ENCODE measurements around the gene PTN.
"Not testable (repeated sequence)": the region's sequence is repeated elsewhere in the genome, so short reads cannot be mapped to it uniquely, and the experiment has no call there.

PTN gene

GRCh38 chr7:137268001-137268865, 75.3 kb downstream of the PTN start:
- DNase-seq (ENCODE audit: low spot score), result not testable (repeated sequence)

GRCh38 chr7:137266764-137267163, 76.8 kb downstream of the PTN start:
- no peak for DNase-seq (ENCODE audit: low spot score)

- not testable (repeated sequence) for DNase-seq (ENCODE audit: low spot score)
These were observed 78.1 kb downstream of the PTN start for GRCh38 chr7:137265480-137265879.

- DNase-seq (ENCODE audit: low spot score), result no peak
These were observed 80.9 kb downstream of the PTN start for GRCh38 chr7:137262599-137262998.

- no peak for DNase-seq (ENCODE audit: low spot score)
These were observed 85.0 kb downstream of the PTN start for GRCh38 chr7:137258552-137258951.

DNA sequence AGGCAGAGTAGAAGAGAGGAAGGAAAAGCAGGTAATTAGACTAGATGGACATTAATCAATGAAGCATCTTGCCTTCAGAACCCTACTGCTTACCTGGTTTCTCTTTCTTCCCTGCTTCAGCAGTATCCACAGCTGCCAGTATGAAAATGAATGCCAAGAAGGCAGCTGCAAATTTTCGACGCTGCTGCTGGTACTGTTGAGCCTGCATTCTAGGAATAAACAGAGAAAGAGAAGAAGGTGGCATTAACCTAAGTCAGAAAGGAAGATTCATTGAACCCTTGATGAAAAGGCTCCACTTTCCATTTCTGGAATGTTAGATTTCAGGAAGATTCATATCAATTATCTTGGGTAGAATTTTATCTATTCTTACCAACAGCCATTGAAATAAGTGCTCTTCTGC, 88.8 kb downstream of the PTN start:
- DNase-seq (ENCODE audit: low spot score), result no peak

- DNase-seq (ENCODE audit: low spot score), result no peak
These were observed 97.6 kb downstream of the PTN start for GRCh38 chr7:137245890-137246289.

- DNase-seq (ENCODE audit: low spot score), result no peak
These were observed 98.3 kb downstream of the PTN start for GRCh38 chr7:137245186-137245585.

- DNase-seq (ENCODE audit: low spot score), result no peak
These were observed 99.8 kb downstream of the PTN start for GRCh38 chr7:137243741-137244140.

GRCh38 chr7:137242616-137243015, 100.9 kb downstream of the PTN start:
- no peak for DNase-seq (ENCODE audit: low spot score)

DNA sequence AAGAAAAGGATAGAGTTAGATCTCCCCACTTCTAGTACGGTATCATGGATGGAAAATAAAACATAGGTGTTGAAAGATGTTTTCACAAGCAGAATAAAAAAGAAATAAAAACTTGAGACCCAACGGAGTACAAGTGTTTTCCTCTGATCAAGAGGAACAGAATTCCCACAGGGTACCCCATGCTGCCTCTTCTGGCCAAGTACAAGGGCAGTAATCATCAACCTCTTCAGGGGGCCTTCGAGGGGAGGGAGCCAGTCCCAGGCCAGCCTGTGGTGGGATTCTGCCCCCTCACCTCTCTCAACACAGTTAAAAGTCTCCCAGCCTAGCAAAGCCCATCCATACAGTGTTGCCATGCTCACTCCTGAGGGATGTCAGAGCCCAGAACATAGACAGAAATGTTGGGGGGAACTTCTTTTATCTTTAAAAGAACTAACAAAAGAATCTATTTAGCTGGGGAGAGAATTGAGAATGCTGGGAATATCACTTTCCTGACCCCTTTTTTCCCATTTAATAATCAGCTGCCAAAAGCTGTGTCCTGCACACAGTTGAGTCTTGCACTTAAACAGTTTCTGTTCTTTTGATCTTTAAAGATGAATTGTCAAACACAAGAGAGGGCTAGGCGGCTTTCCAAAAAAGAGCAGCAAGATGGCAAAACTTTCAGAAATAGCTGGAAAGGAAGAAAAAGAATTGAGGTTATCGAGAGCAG, 101.7 kb downstream of the PTN start:
- no peak for DNase-seq (ENCODE audit: low spot score)

- DNase-seq (ENCODE audit: low spot score), result not testable (repeated sequence)
These were observed 104.3 kb downstream of the PTN start for GRCh38 chr7:137239186-137239585.

DNA sequence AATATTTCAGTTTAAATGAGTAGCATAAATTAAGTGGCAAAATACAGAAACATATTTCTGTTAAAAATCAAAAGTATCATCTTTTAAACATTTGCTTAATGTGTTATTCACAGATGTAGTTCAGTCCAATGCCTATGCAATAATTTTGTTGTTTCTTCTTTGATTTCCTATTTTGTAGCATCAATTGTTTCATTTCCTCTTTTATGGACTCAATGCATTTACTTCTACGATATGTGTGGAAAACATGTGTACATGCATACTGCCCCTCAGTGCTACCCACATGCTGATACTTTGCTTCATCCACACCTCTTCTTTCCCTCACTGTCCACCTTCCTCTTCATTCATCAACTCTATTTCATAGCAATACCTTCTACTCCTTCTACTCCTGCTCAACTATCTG, 108.1 kb downstream of the PTN start:
- no peak for DNase-seq (ENCODE audit: low spot score)

DNA sequence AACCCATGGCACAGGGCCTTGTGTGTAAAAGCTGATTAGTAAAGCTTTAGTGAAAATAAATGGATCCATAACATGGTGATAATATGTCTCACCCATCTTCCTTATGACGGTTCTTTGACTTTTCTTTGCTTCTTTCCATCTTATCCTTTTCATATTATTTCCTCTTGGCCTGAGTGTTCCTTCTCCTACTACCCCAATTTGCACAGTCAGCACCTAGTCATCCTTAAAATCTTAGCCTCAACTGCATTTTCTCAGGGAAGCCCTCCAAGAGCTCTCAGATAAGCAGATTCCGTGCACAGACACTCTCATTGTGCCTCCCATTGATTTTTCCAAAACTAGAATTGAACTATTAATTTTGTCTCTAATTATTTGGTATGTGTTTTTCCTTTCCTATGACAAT, 112.4 kb downstream of the PTN start:
- no peak for DNase-seq (ENCODE audit: low spot score)

GRCh38 chr7:137221467-137221866, 122.1 kb downstream of the PTN start:
- DNase-seq (ENCODE audit: low spot score), result no peak

GRCh38 chr7:137213744-137214143, 129.8 kb downstream of the PTN start:
- DNase-seq (ENCODE audit: low spot score), result no peak

- DNase-seq (ENCODE audit: low spot score), result no peak
These were observed 134.2 kb downstream of the PTN start for GRCh38 chr7:137209151-137209817.

GRCh38 chr7:137206770-137207169, 136.8 kb downstream of the PTN start:
- DNase-seq (ENCODE audit: low spot score), result no peak

- DNase-seq (ENCODE audit: low spot score), result no peak
These were observed 139.3 kb downstream of the PTN start for GRCh38 chr7:137204246-137204645.

DNA sequence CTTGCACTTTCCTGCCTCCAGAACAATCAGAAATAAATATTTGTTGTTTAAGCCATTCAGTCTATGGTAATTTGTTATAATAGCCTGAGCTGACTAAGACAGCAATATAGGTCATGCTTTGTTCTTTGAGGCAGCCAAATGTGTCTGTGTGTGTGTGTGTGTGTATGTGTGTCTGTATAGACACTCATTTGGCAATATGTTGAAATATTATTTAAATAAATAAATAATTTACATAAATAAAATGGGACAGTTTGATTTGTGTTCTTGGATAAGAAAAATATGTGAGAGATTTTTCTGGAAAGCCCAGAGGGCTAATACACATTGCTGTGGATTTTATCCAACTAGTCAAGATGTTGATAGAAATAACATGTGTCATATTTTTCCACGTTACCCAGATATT, 140.2 kb downstream of the PTN start:
- DNase-seq (ENCODE audit: low spot score), result no peak

DNA sequence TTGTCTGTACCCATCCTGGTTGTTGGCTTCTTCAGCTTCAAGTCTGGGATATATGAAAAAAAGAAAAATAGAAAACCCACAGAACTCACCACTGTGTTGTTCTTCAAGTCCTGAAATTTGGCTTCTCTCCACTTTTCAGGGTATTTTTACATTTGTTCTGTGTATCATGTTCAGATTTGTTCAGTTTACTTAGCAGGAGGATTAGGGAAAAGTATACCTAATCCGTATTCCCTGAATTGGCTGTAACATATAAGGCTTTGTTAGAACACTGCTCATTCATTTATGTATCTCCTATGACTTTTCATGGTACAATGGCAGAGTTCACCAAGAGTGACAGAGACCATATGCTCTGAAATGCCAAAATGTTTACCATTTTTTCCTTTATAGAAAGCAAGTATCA, 146.9 kb downstream of the PTN start:
- no peak for DNase-seq (ENCODE audit: low spot score)

DNA sequence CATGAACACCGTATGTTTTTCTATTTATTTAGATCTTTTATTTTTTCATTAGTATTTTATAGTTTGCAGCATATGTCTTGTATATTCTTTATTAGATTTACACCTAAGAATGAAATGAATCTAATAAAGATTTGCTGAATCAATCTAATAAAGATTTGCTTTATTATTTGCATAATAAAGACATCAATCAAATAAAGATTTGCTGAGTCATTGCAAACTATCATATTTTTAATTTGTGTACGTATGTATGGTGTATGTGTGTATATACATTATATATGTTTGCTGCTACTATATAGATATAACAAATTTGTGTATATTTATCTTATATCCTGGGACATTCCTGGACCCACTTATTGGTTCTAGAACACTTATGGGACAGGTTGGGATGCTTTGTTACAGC, 147.5 kb downstream of the PTN start:
- DNase-seq (ENCODE audit: low spot score), result no peak

DNA sequence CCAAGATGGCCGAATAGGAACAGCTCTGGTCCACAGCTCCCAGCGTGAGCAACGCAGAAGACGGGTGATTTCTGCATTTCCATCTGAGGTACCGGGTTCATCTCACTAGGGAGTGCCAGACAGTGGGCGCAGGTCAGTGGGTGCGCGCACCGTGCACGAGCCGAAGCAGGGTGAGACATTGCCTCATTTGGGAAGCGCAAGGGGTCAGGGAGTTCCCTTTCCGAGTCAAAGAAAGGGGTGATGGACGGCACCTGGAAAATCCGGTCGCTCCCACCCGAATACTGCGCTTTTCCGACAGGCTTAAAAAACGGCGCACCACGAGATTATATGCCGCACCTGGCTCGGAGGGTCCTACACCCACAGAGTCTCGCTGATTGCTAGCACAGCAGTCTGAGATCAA, 161.9 kb downstream of the PTN start:
- DNase-seq (ENCODE audit: low spot score), result not testable (repeated sequence)

Data from hematopoietic multipotent progenitor cell treated with erythropoietin and hydrocortisone succinate and interleukin-3 and kit ligand, for 15 days (in vitro differentiated cells).